Pancreas (tissue), 10 donors: ENCODE data around the gene BLVRA. TPM values are rescaled to one million over a fixed set of nuclear protein-coding genes. Genes with fewer than 3 reads are reported as not detected.

Experiments
- ATAC-seq, 4 donors: fragments of 200-7000 bp; cut with Tn5 transposase; one replicate each; pipeline versions ENCODE4 v1.8.0 to v1.9.1; 2020; ENCODE audit warnings: mild to moderate bottlenecking in 4 of 4, moderate library complexity in 4 of 4
- DNase-seq, 6 donors: peaks; one replicate each; pipeline ENCODE4 v3.0.0-alpha.2; 2020
- FAIRE-seq: peaks from 2 replicates; lab custom pipeline; 2012; peaks lifted over from hg19 to GRCh38; lab: Jason Lieb, UNC
- H3K27ac ChIP-seq, 4 donors: fragments of 200-600 bp; sonication (generic); 1 replicate in 3 of 4; 2 replicates in 1 of 4; pipeline versions ENCODE4 v1.5.0 to v1.8.0; 2020
- H3K27me3 ChIP-seq, 4 donors: fragments of 200-600 bp; one replicate each; pipeline ENCODE4 v1.8.0; 2021
- H3K36me3 ChIP-seq, 3 donors: fragments of 200-600 bp; sonication (generic) in 1 of 3; one replicate each; pipeline versions ENCODE4 v1.5.0 to v1.8.0; 2020 to 2021
- H3K4me1 ChIP-seq, 3 donors: fragments of 200-600 bp; one replicate each; pipeline ENCODE4 v1.8.0; 2021
- H3K4me3 ChIP-seq, 4 donors: fragments of 200-600 bp; sonication (generic) in 2 of 4; one replicate each; pipeline versions ENCODE4 v1.5.0 to v1.8.0; 2020 to 2021
- H3K9me3 ChIP-seq, 4 donors: fragments of 200-600 bp; one replicate each; pipeline ENCODE4 v1.8.0; 2021
- WGBS, 2 donors: extraction: QIAGEN DNeasy Blood & Tissue Kit; methylation state at CpG; one replicate each; pipeline ENCODE4 v1.1.7; 2013; 5-methylcytosine and 5-hydroxymethylcytosine counted together
- intact Hi-C, 3 donors: fragments of 100-400 bp; cut with DNase I; formaldehyde crosslinking; loops; one replicate each; pipeline versions ENCODE4 v1.11.1 to v1.14.2; 2022
- polyA plus RNA-seq, 2 donors: library from polyadenylated mRNA; stranded (reverse); fragments of 200-250 nt; gene quantifications; one replicate each; pipeline ENCODE4 v1.2.3, GENCODE V29; 2013
- total RNA-seq, 6 donors: library from RNA; stranded (reverse); fragmentation: NEBNext Ultra II Directional in 4 of 6; extraction: Animal tissue kit (Norgen Biotek cat#: 25700) in 4 of 6; gene quantifications; one replicate each; pipeline versions ENCODE4 v1.2.1 to v1.2.4, GENCODE V29; 2021 to 2023
- TF ChIP-seq, protein P1 (sequence below), 4 donors: fragments of 200-600 bp; sonication (generic) in 3 of 4; IDR thresholded peaks; one replicate each; pipeline versions ENCODE4 v1.5.0 to v1.8.0; 2021; ENCODE audit warnings: antibody characterized with exemption in 4 of 4
- donor health status: healthy with polysubstance abuse.
- donor health status: DM: no; HTN: no; CAD: no; lungs with moderate emphysema.
- donor health status: DM: no; HTN: no; CAD: no.
- donor health status: control.
- donor health status: control.
- donor health status: Bipolar disorder and iron deficiency.
- donor health status: DM: yes; HTN: yes; CAD: no.
- donor health status: DM: no; HTN: no; CAD: no.
- donor health status: DM: no; HTN: no; CAD: no.
- donor health status: DM: yes; HTN: yes; CAD: no.

BLVRA gene
- total and polyA plus RNA-seq, 8 donors = 12.4 to 31.6 (median 17.3) TPM

DNA sequence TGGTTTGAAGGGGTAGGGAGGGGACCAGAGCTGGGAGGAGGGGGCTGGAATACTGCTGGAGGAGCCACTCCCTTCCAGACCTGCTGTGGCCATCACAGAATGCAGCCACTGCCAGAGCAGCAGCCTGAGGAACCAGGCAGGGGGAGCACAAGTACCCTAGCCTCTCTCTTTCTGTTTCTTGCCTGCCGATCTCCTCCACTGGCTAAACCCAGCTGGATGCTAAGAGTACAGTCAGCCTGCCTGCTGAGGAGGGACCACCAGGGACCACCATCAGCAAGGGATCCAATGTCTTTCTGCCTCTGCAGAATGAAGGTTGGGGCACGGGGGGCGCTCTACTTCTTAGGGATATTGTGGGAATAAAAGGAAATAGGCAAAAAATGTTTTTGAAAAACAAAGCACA, 4.7 kb downstream of the BLVRA start:
- Histone ChIP-seq H3K36me3 (no peaks in the 10 kb centered on the region), H3K27ac (no peak overlapping the region), H3K9me3 (no peaks in the 10 kb centered on the region), H3K4me1 (peaks cover 0 to 25% (median 6%) of the 10 kb centered on the region in 3 donors), H3K4me3 (no peak overlapping the region), H3K27me3 (no peaks in the 10 kb centered on the region)
- intact Hi-C loops = no loop called here
- FAIRE-seq = no peak
- no peak for ATAC-seq
- 87 to 97% methylated on average over 3 of the region's 3 CpGs for WGBS, 2 donors
- no peak for DNase-seq
- TF ChIP-seq, protein P1, sequence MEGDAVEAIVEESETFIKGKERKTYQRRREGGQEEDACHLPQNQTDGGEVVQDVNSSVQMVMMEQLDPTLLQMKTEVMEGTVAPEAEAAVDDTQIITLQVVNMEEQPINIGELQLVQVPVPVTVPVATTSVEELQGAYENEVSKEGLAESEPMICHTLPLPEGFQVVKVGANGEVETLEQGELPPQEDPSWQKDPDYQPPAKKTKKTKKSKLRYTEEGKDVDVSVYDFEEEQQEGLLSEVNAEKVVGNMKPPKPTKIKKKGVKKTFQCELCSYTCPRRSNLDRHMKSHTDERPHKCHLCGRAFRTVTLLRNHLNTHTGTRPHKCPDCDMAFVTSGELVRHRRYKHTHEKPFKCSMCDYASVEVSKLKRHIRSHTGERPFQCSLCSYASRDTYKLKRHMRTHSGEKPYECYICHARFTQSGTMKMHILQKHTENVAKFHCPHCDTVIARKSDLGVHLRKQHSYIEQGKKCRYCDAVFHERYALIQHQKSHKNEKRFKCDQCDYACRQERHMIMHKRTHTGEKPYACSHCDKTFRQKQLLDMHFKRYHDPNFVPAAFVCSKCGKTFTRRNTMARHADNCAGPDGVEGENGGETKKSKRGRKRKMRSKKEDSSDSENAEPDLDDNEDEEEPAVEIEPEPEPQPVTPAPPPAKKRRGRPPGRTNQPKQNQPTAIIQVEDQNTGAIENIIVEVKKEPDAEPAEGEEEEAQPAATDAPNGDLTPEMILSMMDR (IDR thresholded peaks at IDR 0.05) = no peak

DNA sequence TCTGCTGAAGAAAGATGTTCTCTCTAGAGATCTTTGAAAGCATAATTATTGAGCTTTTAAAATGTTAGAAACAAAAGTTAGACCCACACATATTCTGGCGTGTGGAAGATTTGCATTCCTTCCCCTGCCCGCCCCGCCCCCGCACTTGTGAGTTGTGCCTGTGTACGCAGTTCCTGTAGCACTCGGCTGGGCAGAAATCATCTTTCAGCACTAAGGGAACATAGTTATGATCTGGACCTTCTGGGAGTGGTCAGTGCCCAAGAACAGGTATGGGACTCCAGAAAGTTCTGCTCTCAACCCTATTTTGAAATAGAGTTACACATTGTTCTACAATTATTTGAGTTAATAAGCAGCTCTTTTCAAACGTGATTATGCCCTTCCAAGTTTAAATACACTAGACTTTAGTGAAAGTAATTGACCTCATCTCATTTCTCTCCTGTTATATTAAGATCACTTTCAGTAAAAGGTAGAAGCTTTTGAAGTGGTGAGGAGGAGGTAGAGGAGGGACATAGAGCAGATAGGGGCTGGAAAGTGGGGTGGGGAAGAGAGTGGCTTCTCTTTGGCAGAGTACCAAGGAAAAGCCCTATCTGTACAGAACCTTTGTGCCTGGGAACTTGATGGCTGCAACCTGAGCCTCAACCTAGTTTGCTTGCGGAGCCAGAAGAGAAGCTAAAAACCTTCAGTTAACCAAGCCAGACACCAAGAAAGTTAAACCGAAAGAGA, 5.7 kb downstream of the BLVRA start:
- H3K27ac ChIP-seq = peak overlapping the region in 2 of 4 donors; percentile 25 to 46
- 16 to 19% methylated on average over 9 of the region's 9 CpGs for WGBS, 2 donors
- peak; percentile 75 to 90 (median 81) for ATAC-seq

DNA sequence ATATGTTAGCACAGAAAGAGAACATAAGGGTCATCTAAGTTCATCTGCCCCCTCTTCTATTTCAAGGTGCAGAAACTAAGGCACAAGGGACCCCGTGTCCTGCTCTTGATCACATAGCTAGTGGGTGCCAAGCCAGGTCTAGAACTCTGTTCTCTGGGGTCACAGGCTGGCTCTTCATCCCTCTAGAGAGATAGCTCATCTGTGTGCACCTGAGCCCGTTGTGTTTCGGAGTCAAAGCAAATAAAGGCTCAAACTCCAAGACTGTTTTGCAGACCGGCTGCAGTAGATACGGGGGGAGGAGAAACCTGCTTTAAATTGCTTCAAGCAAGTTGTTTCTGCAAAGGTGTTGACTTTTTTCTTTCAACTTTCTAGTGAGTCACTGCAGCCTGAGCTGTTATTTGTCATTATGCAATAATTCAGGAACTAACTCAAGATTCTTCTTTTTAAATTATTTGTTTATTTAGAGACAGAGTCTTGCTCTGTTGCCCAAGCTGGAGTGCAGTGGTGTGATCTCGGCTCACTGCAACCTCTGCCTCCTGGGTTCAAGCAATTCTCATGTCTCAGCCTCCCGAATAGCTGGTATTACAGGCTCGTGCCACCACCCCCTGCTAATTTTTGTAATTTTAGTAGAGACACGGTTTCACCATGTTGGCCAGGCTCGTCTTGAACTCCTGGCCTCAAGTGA, 6.5 kb downstream of the BLVRA start:
- no peaks in the 10 kb centered on the region for H3K27me3 ChIP-seq
- DNase-seq = no peak
- 49 to 54% methylated on average over 10 of the region's 10 CpGs for WGBS, 2 donors
- no peaks in the 10 kb centered on the region for H3K9me3 ChIP-seq
- peak; percentile 43 to 73 (median 66) for ATAC-seq
- TF ChIP-seq, protein P1 (IDR thresholded peaks at IDR 0.05) = no peak
- H3K27ac ChIP-seq = peak overlapping the region in 1 of 4 donors; percentile 25
- peak overlapping the region in 2 of 4 donors; percentile 9 to 23 for H3K4me3 ChIP-seq
- no peak for FAIRE-seq
- H3K4me1 ChIP-seq = peaks cover 0 to 19% (median 6%) of the 10 kb centered on the region in 3 donors
- intact Hi-C loops = no loop called here
- no peaks in the 10 kb centered on the region for H3K36me3 ChIP-seq

More for the DNA sequence above, 5.7 kb downstream of the BLVRA start:
- TF ChIP-seq, protein P1 (IDR thresholded peaks at IDR 0.05) = no peak
- Histone ChIP-seq H3K9me3 (no peaks in the 10 kb centered on the region), H3K4me3 (peak overlapping the region in 2 of 4 donors; percentile 9 to 23), H3K27me3 (no peaks in the 10 kb centered on the region), H3K36me3 (no peaks in the 10 kb centered on the region), H3K4me1 (peaks cover 0 to 25% (median 6%) of the 10 kb centered on the region in 3 donors)
- DNase-seq (peak in 3 of 6 donors; percentile 21 to 51 (median 39)), FAIRE-seq (no peak)
- intact Hi-C loops = no loop called here

DNA sequence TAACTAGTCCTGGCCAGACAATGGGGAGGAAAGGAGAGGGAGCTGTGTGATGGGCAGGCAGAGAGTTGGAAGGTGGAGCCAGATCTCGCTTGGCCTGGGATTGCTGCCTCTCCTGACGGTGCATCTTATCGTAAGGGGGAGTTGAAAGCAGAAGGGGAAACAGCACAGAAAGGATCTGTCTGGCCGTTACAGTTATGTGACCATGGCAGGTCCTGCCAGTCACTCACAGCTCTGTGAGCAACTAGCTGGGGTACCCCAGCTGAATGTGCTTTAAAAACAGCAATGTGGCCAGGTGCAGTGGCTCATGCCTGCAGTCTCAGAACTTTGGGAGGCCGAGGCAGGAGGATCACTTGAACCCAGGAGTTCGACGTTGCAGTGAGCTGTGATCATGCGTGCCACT, 8.1 kb downstream of the BLVRA start:
- no peak overlapping the region for H3K4me3 ChIP-seq
- H3K27ac ChIP-seq = no peak overlapping the region
- TF ChIP-seq, protein P1 (IDR thresholded peaks at IDR 0.05) = no peak
- DNase-seq (no peak), FAIRE-seq (no peak), ATAC-seq (no peak)
- intact Hi-C loops = no loop called here
- H3K27me3 ChIP-seq = no peaks in the 10 kb centered on the region
- H3K36me3 ChIP-seq = no peaks in the 10 kb centered on the region
- H3K9me3 ChIP-seq = no peaks in the 10 kb centered on the region
- peaks cover 0 to 19% (median 6%) of the 10 kb centered on the region in 3 donors for H3K4me1 ChIP-seq
- 88 to 93% methylated on average over 8 of the region's 8 CpGs for WGBS, 2 donors
